Measurements from ENCODE around the gene ADCY1.
A peak's percentile ranks its signal among the peaks of the same experiment; 100 is the strongest.

The ADCY1 gene

GRCh38 chr7:45617166-45617565 lies 43.0 kb downstream of the ADCY1 start:
- no peaks in the 10 kb centered on the region for H3K79me2 ChIP-seq (ENCODE audit: low read length)
- no peak overlapping the region for H3K4me3 ChIP-seq (ENCODE audit: low read length)
- 0 out of 2 replicates have a peak, but pooled peaks have one; percentile 4 for TF ChIP-seq CTCF (IDR thresholded peaks at IDR 0.05; ENCODE audit: low read depth, low read length)
- TF ChIP-seq EZH2phosphoT487 (IDR thresholded peaks at IDR 0.05; ENCODE audit: low read depth), result no peak
- no peaks in the 10 kb centered on the region for H4K20me1 ChIP-seq (ENCODE audit: insufficient read depth, low read length)
- H3K27ac ChIP-seq (ENCODE audit: low read length), result no peak overlapping the region
- H2AFZ ChIP-seq (ENCODE audit: low read depth, low read length), result no peak overlapping the region
- no peaks in the 10 kb centered on the region for H3K27me3 ChIP-seq (ENCODE audit: low read depth, low read length)
- no peaks in the 10 kb centered on the region; the same call in 1 of the 2 replicates for H3K9me3 ChIP-seq (ENCODE audit: insufficient read depth, low read length)
- H3K9ac ChIP-seq (ENCODE audit: low read length), result no peak overlapping the region
- no peaks in the 10 kb centered on the region for H3K4me1 ChIP-seq (ENCODE audit: low read length)
- H3K4me2 ChIP-seq (ENCODE audit: low read length), result no peak overlapping the region
- peaks cover 17% of the 10 kb centered on the region for H3K36me3 ChIP-seq (replicated peaks; ENCODE audit: low read depth, low read length)

- Histone ChIP-seq H3K9ac (ENCODE audit: low read length) (no peak overlapping the region), H2AFZ (ENCODE audit: low read depth, low read length) (no peak overlapping the region), H3K36me3 (replicated peaks; ENCODE audit: low read depth, low read length) (no peaks in the 10 kb centered on the region), H4K20me1 (ENCODE audit: insufficient read depth, low read length) (no peaks in the 10 kb centered on the region), H3K4me3 (ENCODE audit: low read length) (no peak overlapping the region), H3K27me3 (ENCODE audit: low read depth, low read length) (no peaks in the 10 kb centered on the region), H3K9me3 (ENCODE audit: insufficient read depth, low read length) (no peaks in the 10 kb centered on the region), H3K79me2 (ENCODE audit: low read length) (no peaks in the 10 kb centered on the region), H3K4me2 (ENCODE audit: low read length) (no peak overlapping the region), H3K27ac (ENCODE audit: low read length) (no peak overlapping the region), H3K4me1 (ENCODE audit: low read length) (no peaks in the 10 kb centered on the region)
- no peak for TF ChIP-seq EZH2phosphoT487 (IDR thresholded peaks at IDR 0.05; ENCODE audit: low read depth)
- no peak for TF ChIP-seq CTCF (IDR thresholded peaks at IDR 0.05; ENCODE audit: low read depth, low read length)
Measured at GRCh38 chr7:45622058-45622457, 47.9 kb downstream of the ADCY1 start.

- H3K79me2 ChIP-seq (ENCODE audit: low read length), result no peaks in the 10 kb centered on the region
- H3K9ac ChIP-seq (ENCODE audit: low read length), result no peak overlapping the region
- no peaks in the 10 kb centered on the region for H4K20me1 ChIP-seq (ENCODE audit: insufficient read depth, low read length)
- no peak overlapping the region for H2AFZ ChIP-seq (ENCODE audit: low read depth, low read length)
- no peaks in the 10 kb centered on the region for H3K9me3 ChIP-seq (ENCODE audit: insufficient read depth, low read length)
- H3K27me3 ChIP-seq (ENCODE audit: low read depth, low read length), result no peaks in the 10 kb centered on the region
- no peak overlapping the region for H3K27ac ChIP-seq (ENCODE audit: low read length)
- no peak for TF ChIP-seq EZH2phosphoT487 (IDR thresholded peaks at IDR 0.05; ENCODE audit: low read depth)
- no peak for TF ChIP-seq CTCF (IDR thresholded peaks at IDR 0.05; ENCODE audit: low read depth, low read length)
- H3K4me2 ChIP-seq (ENCODE audit: low read length), result no peak overlapping the region
- no peaks in the 10 kb centered on the region for H3K4me1 ChIP-seq (ENCODE audit: low read length)
- no peaks in the 10 kb centered on the region for H3K36me3 ChIP-seq (replicated peaks; ENCODE audit: low read depth, low read length)
- H3K4me3 ChIP-seq (ENCODE audit: low read length), result no peak overlapping the region
Measured at GRCh38 chr7:45623157-45623556, 49.0 kb downstream of the ADCY1 start.

- Histone ChIP-seq H3K4me1 (ENCODE audit: low read length) (no peaks in the 10 kb centered on the region), H2AFZ (ENCODE audit: low read depth, low read length) (no peak overlapping the region), H3K9me3 (ENCODE audit: insufficient read depth, low read length) (no peaks in the 10 kb centered on the region), H3K79me2 (ENCODE audit: low read length) (no peaks in the 10 kb centered on the region), H3K36me3 (replicated peaks; ENCODE audit: low read depth, low read length) (no peaks in the 10 kb centered on the region), H3K9ac (ENCODE audit: low read length) (no peak overlapping the region), H3K27ac (ENCODE audit: low read length) (no peak overlapping the region), H3K4me2 (ENCODE audit: low read length) (no peak overlapping the region), H3K4me3 (ENCODE audit: low read length) (no peak overlapping the region), H4K20me1 (ENCODE audit: insufficient read depth, low read length) (no peaks in the 10 kb centered on the region), H3K27me3 (ENCODE audit: low read depth, low read length) (no peaks in the 10 kb centered on the region)
- no peak for TF ChIP-seq CTCF (IDR thresholded peaks at IDR 0.05; ENCODE audit: low read depth, low read length)
- TF ChIP-seq EZH2phosphoT487 (IDR thresholded peaks at IDR 0.05; ENCODE audit: low read depth), result no peak
Measured at GRCh38 chr7:45623740-45624391, 49.7 kb downstream of the ADCY1 start.

All from OCI-LY3 (cell line).